ENCODE data around the gene PRAMEF18.
"Not testable (repeated sequence)": the region's sequence is repeated elsewhere in the genome, so short reads cannot be mapped to it uniquely, and the experiment has no call there.

- TF ChIP-seq EZH2 (IDR thresholded peaks at IDR 0.05; ENCODE audit: borderline replicate concordance, low read length); CTCF (conservative IDR thresholded peaks at IDR 0.05 in 1 of 2, IDR thresholded peaks at IDR 0.05 in 1 of 2; ENCODE audit: extremely low read depth in 1 of 2, insufficient read depth in 1 of 2, low read depth in 1 of 2, low read length in 2 of 2): not testable (repeated sequence)
These were observed 6.1 kb upstream of the PRAMEF18 start for GRCh38 chr1:13232056-13232455.
